ENCODE results near the gene AAR2.

AAR2 gene

GRCh38 chr20:36246401-36246800 lies 10.1 kb downstream of the AAR2 start:
- DNase-seq (ENCODE audit: low spot score) (peak; percentile 66), ATAC-seq (ENCODE audit: low read depth) (no peak)
- peaks cover 12% of the 10 kb centered on the region for H3K4me1 ChIP-seq (ENCODE audit: insufficient read depth, poor library complexity, severe bottlenecking)
- no peaks in the 10 kb centered on the region for H3K9me3 ChIP-seq (ENCODE audit: severe bottlenecking)
- no peak overlapping the region for H3K27ac ChIP-seq (ENCODE audit: poor library complexity, severe bottlenecking)
- H3K27me3 ChIP-seq (ENCODE audit: insufficient read depth, poor library complexity, severe bottlenecking), result no peaks in the 10 kb centered on the region
- H3K4me3 ChIP-seq (ENCODE audit: severe bottlenecking), result no peak overlapping the region
- peaks cover 97% of the 10 kb centered on the region for H3K36me3 ChIP-seq (ENCODE audit: low read depth)
- TF ChIP-seq CTCF (IDR thresholded peaks at IDR 0.05; ENCODE audit: poor library complexity, severe bottlenecking), result no peak

DNA sequence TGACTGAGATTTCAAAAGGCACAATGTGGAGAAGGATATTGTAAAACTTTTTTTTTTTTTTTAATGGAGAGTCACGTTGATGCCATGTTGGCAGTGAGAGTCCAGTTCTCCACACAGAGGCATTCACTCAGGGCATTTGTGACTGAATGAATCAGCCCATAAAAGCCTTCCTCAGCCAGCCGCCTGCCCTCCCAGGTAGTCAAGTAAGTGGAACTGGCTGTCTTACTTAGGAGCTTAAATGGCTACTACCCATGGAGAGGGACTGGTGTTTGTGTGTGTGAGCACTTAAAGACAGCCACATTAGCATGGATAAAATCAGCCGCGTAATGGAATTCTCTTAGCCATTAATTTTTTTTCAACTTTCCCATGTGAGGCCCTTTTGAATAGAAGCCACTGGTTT lies 12.6 kb downstream of the AAR2 start:
- Histone ChIP-seq H3K9me3 (ENCODE audit: severe bottlenecking) (no peaks in the 10 kb centered on the region), H3K4me3 (ENCODE audit: severe bottlenecking) (no peak overlapping the region), H3K36me3 (ENCODE audit: low read depth) (peaks cover 95% of the 10 kb centered on the region), H3K27me3 (ENCODE audit: insufficient read depth, poor library complexity, severe bottlenecking) (no peaks in the 10 kb centered on the region), H3K4me1 (ENCODE audit: insufficient read depth, poor library complexity, severe bottlenecking) (peaks cover 21% of the 10 kb centered on the region), H3K27ac (ENCODE audit: poor library complexity, severe bottlenecking) (no peak overlapping the region)
- peak; percentile 47 for DNase-seq (ENCODE audit: low spot score)
- no peak for TF ChIP-seq CTCF (IDR thresholded peaks at IDR 0.05; ENCODE audit: poor library complexity, severe bottlenecking)
- ATAC-seq (ENCODE audit: low read depth), result no peak

DNA sequence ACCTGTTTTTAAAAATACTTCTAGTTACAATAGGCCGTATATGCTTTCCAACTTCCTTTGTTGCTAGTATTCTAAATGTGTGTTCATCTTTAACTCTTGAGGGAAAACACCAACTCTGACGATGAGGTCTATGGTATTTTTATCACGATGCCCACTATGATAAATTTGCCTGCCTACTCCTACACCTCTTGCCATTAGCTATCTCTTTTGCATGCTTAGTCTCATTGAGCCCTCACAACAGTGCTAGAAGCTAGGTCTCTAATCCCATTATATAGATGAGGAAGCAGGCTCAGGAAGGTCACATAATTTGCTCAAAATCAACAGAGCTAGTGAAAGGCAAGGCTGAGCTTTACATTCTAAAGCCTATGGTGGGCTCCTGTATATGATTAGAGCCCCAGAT lies 13.2 kb downstream of the AAR2 start:
- no peaks in the 10 kb centered on the region for H3K9me3 ChIP-seq (ENCODE audit: severe bottlenecking)
- peaks cover 21% of the 10 kb centered on the region for H3K4me1 ChIP-seq (ENCODE audit: insufficient read depth, poor library complexity, severe bottlenecking)
- no peak for TF ChIP-seq CTCF (IDR thresholded peaks at IDR 0.05; ENCODE audit: poor library complexity, severe bottlenecking)
- DNase-seq (ENCODE audit: low spot score) (no peak), ATAC-seq (ENCODE audit: low read depth) (no peak)
- H3K4me3 ChIP-seq (ENCODE audit: severe bottlenecking), result no peak overlapping the region
- H3K27ac ChIP-seq (ENCODE audit: poor library complexity, severe bottlenecking), result no peak overlapping the region
- H3K27me3 ChIP-seq (ENCODE audit: insufficient read depth, poor library complexity, severe bottlenecking), result no peaks in the 10 kb centered on the region
- peaks cover 93% of the 10 kb centered on the region for H3K36me3 ChIP-seq (ENCODE audit: low read depth)

GRCh38 chr20:36251426-36251825 lies 15.1 kb downstream of the AAR2 start:
- no peaks in the 10 kb centered on the region for H3K27me3 ChIP-seq (ENCODE audit: insufficient read depth, poor library complexity, severe bottlenecking)
- no peaks in the 10 kb centered on the region for H3K9me3 ChIP-seq (ENCODE audit: severe bottlenecking)
- H3K4me1 ChIP-seq (ENCODE audit: insufficient read depth, poor library complexity, severe bottlenecking), result peaks cover 21% of the 10 kb centered on the region
- no peak overlapping the region for H3K27ac ChIP-seq (ENCODE audit: poor library complexity, severe bottlenecking)
- peaks cover 93% of the 10 kb centered on the region for H3K36me3 ChIP-seq (ENCODE audit: low read depth)
- no peak for TF ChIP-seq CTCF (IDR thresholded peaks at IDR 0.05; ENCODE audit: poor library complexity, severe bottlenecking)
- H3K4me3 ChIP-seq (ENCODE audit: severe bottlenecking), result no peak overlapping the region
- ATAC-seq (ENCODE audit: low read depth), result peak; percentile 81
- peak; percentile 78 for DNase-seq (ENCODE audit: low spot score)

- DNase-seq (ENCODE audit: low spot score), result peak; percentile 67
- peaks cover 21% of the 10 kb centered on the region for H3K4me1 ChIP-seq (ENCODE audit: insufficient read depth, poor library complexity, severe bottlenecking)
- peak; percentile 29; the same call in 1 of the 3 replicates for ATAC-seq (ENCODE audit: low read depth)
- no peaks in the 10 kb centered on the region for H3K9me3 ChIP-seq (ENCODE audit: severe bottlenecking)
- H3K27me3 ChIP-seq (ENCODE audit: insufficient read depth, poor library complexity, severe bottlenecking), result no peaks in the 10 kb centered on the region
- H3K4me3 ChIP-seq (ENCODE audit: severe bottlenecking), result no peak overlapping the region
- H3K27ac ChIP-seq (ENCODE audit: poor library complexity, severe bottlenecking), result no peak overlapping the region
- H3K36me3 ChIP-seq (ENCODE audit: low read depth), result peaks cover 92% of the 10 kb centered on the region
- no peak for TF ChIP-seq CTCF (IDR thresholded peaks at IDR 0.05; ENCODE audit: poor library complexity, severe bottlenecking)
Measured at GRCh38 chr20:36252511-36252910, 16.2 kb downstream of the AAR2 start.
